Panc1 (cell line): ENCODE measurements around the gene DTHD1. TPM values are rescaled to one million over a fixed set of nuclear protein-coding genes. Genes with fewer than 3 reads are reported as not detected.

Experiments
- ATAC-seq: fragments of 200-7000 bp; cut with Tn5 transposase; 2 replicates; pipeline ENCODE4 v1.9.1; 2020; ENCODE audit warnings: mild to moderate bottlenecking, moderate library complexity
- BruUV-seq: library from RNA; stranded (reverse); fragments of 400-500 nt; replicated peaks from 2 replicates; lab custom pipeline; 2021; lab: Mats Ljungman, UMichigan
- CTCF ChIA-PET: fragments of 300-600 bp; sonication (Branson Sonifier 250); formaldehyde crosslinking; loops from one replicate; lab custom pipeline; 2022; ENCODE audit warnings: antibody characterized with exemption; lab: Charles Lee
- POLR2A ChIA-PET: fragments of 300-600 bp; sonication (Branson Sonifier 250); formaldehyde crosslinking; loops from one replicate; lab custom pipeline; 2022; ENCODE audit warnings: antibody characterized with exemption; lab: Charles Lee
- DNase-seq: peaks from one replicate; pipeline ENCODE4 v3.0.0-alpha.2; 2010; ENCODE audit warnings: low read depth, low spot score
- H3K27ac ChIP-seq: 2 replicates; pipeline ENCODE4 v1.5.1; 2011; ENCODE audit warnings: mild to moderate bottlenecking, low read length, inconsistent platforms
- H3K27me3 ChIP-seq: fragments of 200-500 bp; sonication (Bioruptor generic); 2 replicates; pipeline ENCODE4 v1.6.0; 2014; ENCODE audit warnings: low read length, inconsistent platforms; ENCODE audit not compliant: control insufficient read depth, insufficient read depth
- H3K36me3 ChIP-seq: fragments of 200-500 bp; sonication (Bioruptor generic); 2 replicates; pipeline ENCODE4 v1.5.1; 2014; ENCODE audit warnings: inconsistent platforms, mild to moderate bottlenecking, low read length, moderate library complexity; ENCODE audit not compliant: control insufficient read depth, insufficient read depth
- H3K4me1 ChIP-seq: 2 replicates; pipeline ENCODE4 v1.5.1; 2011; ENCODE audit warnings: inconsistent platforms, mild to moderate bottlenecking, low read length, moderate library complexity; ENCODE audit not compliant: control insufficient read depth, insufficient read depth
- H3K4me3 ChIP-seq, 2 experiments: 2 replicates each; pipeline ENCODE4 v1.5.1; 2011 to 2012; ENCODE audit warnings: low read depth in 2 of 2, low read length in 2 of 2, mild to moderate bottlenecking in 2 of 2, inconsistent platforms in 1 of 2, moderate library complexity in 1 of 2
- H3K9me3 ChIP-seq: fragments of 200-500 bp; sonication (Bioruptor generic); 2 replicates; pipeline ENCODE4 v1.5.1; 2014; ENCODE audit warnings: low read depth, mild to moderate bottlenecking, inconsistent platforms, low read length, moderate library complexity; ENCODE audit not compliant: control insufficient read depth, insufficient read depth
- CTCF ChIP-seq: fragments of 450-650 bp; IDR thresholded peaks from 2 replicates; pipeline ENCODE4 v1.5.1; 2017; ENCODE audit warnings: mild to moderate bottlenecking
- POLR2AphosphoS5 ChIP-seq: IDR thresholded peaks from 2 replicates; pipeline ENCODE4 v1.6.1; 2012; ENCODE audit warnings: mild to moderate bottlenecking, low read depth, low read length, moderate library complexity
- REST ChIP-seq, 2 experiments: IDR thresholded peaks; 2 replicates each; pipeline ENCODE4 v1.6.1; 2011 to 2012; ENCODE audit warnings: low read depth in 2 of 2, control low read depth in 1 of 2, low read length in 1 of 2, mild to moderate bottlenecking in 1 of 2, moderate library complexity in 1 of 2; ENCODE audit not compliant: insufficient read depth in 1 of 2
- SIN3A ChIP-seq: IDR thresholded peaks from 2 replicates; pipeline ENCODE4 v1.6.1; 2012; ENCODE audit warnings: low read depth, mild to moderate bottlenecking, low read length, moderate library complexity, borderline replicate concordance; ENCODE audit not compliant: insufficient read depth
- TCF7L2 ChIP-seq: IDR thresholded peaks from 2 replicates; pipeline ENCODE4 v1.6.1; 2011; ENCODE audit warnings: mild to moderate bottlenecking, low read depth, low read length, inconsistent platforms
- in situ Hi-C: cut with HindIII; loops from 2 replicates; pipeline ENCODE4 v1.10.0; 2016; ENCODE audit warnings: low sequenced_read_pairs, low pct_unique_long_range_greater_than_20kb
- intact Hi-C: fragments of 100-400 bp; cut with micrococcal nuclease; formaldehyde crosslinking; loops from one replicate; pipeline ENCODE4 v1.10.0; 2022; ENCODE audit not compliant: unreplicated experiment
- total RNA-seq: library from RNA; stranded (reverse); gene quantifications from one replicate; pipeline ENCODE4 v1.2.1, GENCODE V29; 2021; ENCODE audit not compliant: unreplicated experiment

DTHD1 gene
- total RNA-seq, 1 experiment from 2014 or later: not detected

- no peak overlapping the region for H3K27ac ChIP-seq
- in situ Hi-C loops (no loop called here), intact Hi-C loops (no loop called here)
- CTCF ChIA-PET: no interaction called here
- H3K4me3 ChIP-seq: no peak overlapping the region
- POLR2A ChIA-PET: no interaction called here
- ATAC-seq (no peak), DNase-seq (no peak)
- no TSS peak for BruUV-seq
- H3K9me3 ChIP-seq: no peaks in the 10 kb centered on the region
- H3K36me3 ChIP-seq: no peaks in the 10 kb centered on the region
- TF ChIP-seq TCF7L2 (no peak), SIN3A (no peak)
- H3K27me3 ChIP-seq: no peaks in the 10 kb centered on the region
- H3K4me1 ChIP-seq: no peaks in the 10 kb centered on the region
These were observed 60.5 kb downstream of the DTHD1 start for GRCh38 chr4:36341936-36342335.

- no peak for TF ChIP-seq REST (IDR thresholded peaks at IDR 0.05; ENCODE audit: insufficient read depth in 1 of 2, low read depth in 2 of 2, low read length in 1 of 2)
- TF ChIP-seq SIN3A: no peak
- no peak for TF ChIP-seq POLR2AphosphoS5
- no peak for TF ChIP-seq CTCF
- no peak for TF ChIP-seq TCF7L2
- no peak overlapping the region for H3K27ac ChIP-seq
- H3K27me3 ChIP-seq: no peaks in the 10 kb centered on the region
- no peak overlapping the region for H3K4me3 ChIP-seq
- ChIA-PET POLR2A (no interaction called here), CTCF (no interaction called here)
- no TSS peak for BruUV-seq
- no peaks in the 10 kb centered on the region for H3K9me3 ChIP-seq
- ATAC-seq (no peak), DNase-seq (no peak)
- intact Hi-C loops: no loop called here
- H3K36me3 ChIP-seq: no peaks in the 10 kb centered on the region
- in situ Hi-C loops: no loop called here
- H3K4me1 ChIP-seq: no peaks in the 10 kb centered on the region
These were observed 62.2 kb downstream of the DTHD1 start for GRCh38 chr4:36343501-36344175.

GRCh38 chr4:36348403-36348938 lies 67.1 kb downstream of the DTHD1 start:
- ChIA-PET POLR2A (no interaction called here), CTCF (no interaction called here)
- no peaks in the 10 kb centered on the region for H3K36me3 ChIP-seq
- in situ Hi-C loops (no loop called here), intact Hi-C loops (no loop called here)
- TF ChIP-seq REST (IDR thresholded peaks at IDR 0.05; ENCODE audit: insufficient read depth in 1 of 2, low read depth in 2 of 2, low read length in 1 of 2): no peak
- TF ChIP-seq CTCF: no peak
- no peak for TF ChIP-seq POLR2AphosphoS5
- no peak for TF ChIP-seq SIN3A
- no peak for TF ChIP-seq TCF7L2
- no peaks in the 10 kb centered on the region for H3K4me1 ChIP-seq
- no peak overlapping the region for H3K27ac ChIP-seq
- DNase-seq (no peak), ATAC-seq (no peak)
- no peaks in the 10 kb centered on the region for H3K9me3 ChIP-seq
- no TSS peak for BruUV-seq
- no peak overlapping the region for H3K4me3 ChIP-seq
- no peaks in the 10 kb centered on the region for H3K27me3 ChIP-seq
